ENCODE measurements around the gene PAX7. TPM values are rescaled to one million over a fixed set of nuclear protein-coding genes. Genes with fewer than 3 reads are reported as not detected.

PAX7 gene
- total and polyA plus RNA-seq, 2 donors (not counting 3 experiments of a cell fraction or from before 2014, with no cell fraction given), result not detected

- intact Hi-C loops (cut with micrococcal nuclease), result no loop called here
- no peak for TF ChIP-seq MYC (IDR thresholded peaks at IDR 0.05; ENCODE audit: low read depth, low read length)
- TF ChIP-seq POLR2A (IDR thresholded peaks at IDR 0.05; ENCODE audit: low read depth, low read length), result no peak
- no peak for TF ChIP-seq MAX (IDR thresholded peaks at IDR 0.05; ENCODE audit: insufficient read depth, insufficient read length)
- TF ChIP-seq JUN (IDR thresholded peaks at IDR 0.05; ENCODE audit: borderline replicate concordance, insufficient read depth, insufficient read length, low read depth), result no peak
- TF ChIP-seq GATA2 (IDR thresholded peaks at IDR 0.05; ENCODE audit: insufficient read depth, insufficient read length, low read depth, low read length), result no peak
- no peak for TF ChIP-seq FOS (IDR thresholded peaks at IDR 0.05; ENCODE audit: borderline replicate concordance, insufficient read depth, low read length)
- no peak for TF ChIP-seq EZH2 (IDR thresholded peaks at IDR 0.05; ENCODE audit: borderline replicate concordance, low read depth, low read length, severe bottlenecking)
- TF ChIP-seq POLR2AphosphoS5 (IDR thresholded peaks at IDR 0.05; ENCODE audit: insufficient read depth, low read depth, low read length), result no peak
- no peak for TF ChIP-seq CTCF (IDR thresholded peaks at IDR 0.05; ENCODE audit: extremely low read depth in 1 of 2, insufficient read depth in 1 of 2, low read depth in 1 of 2, low read length in 2 of 2)
- no peak overlapping the region for H3K4me3 ChIP-seq (replicated peaks in 1 of 3; ENCODE audit: insufficient read depth in 1 of 3, low read depth in 1 of 3, low read length in 3 of 3)
- CTCF ChIA-PET, result no interaction called here
- POLR2A ChIA-PET, result no interaction called here
- BruUV-seq (replicated peaks), result no TSS peak
- H2AFZ ChIP-seq (ENCODE audit: low read depth, low read length), result no peak overlapping the region
- H4K20me1 ChIP-seq (replicated peaks; ENCODE audit: control insufficient read depth, extremely low read depth, insufficient read depth, low read length), result no peaks in the 10 kb centered on the region
- no peak overlapping the region for H3K4me2 ChIP-seq (ENCODE audit: insufficient read depth, low read length)
- no peaks in the 10 kb centered on the region for H3K9me3 ChIP-seq (replicated peaks; ENCODE audit: control insufficient read depth, insufficient read depth, low read length)
- no peak overlapping the region for H3K27ac ChIP-seq (ENCODE audit: insufficient read depth, low read depth, low read length)
- FAIRE-seq (no peak), DNase-seq (ENCODE audit: low read depth, low spot score) (no peak)
- H3K9me1 ChIP-seq (replicated peaks; ENCODE audit: control insufficient read depth, extremely low read depth, insufficient read depth, low read length), result no peaks in the 10 kb centered on the region
- no peaks in the 10 kb centered on the region for H3K36me3 ChIP-seq (ENCODE audit: control insufficient read depth in 2 of 2, extremely low read depth in 1 of 2, insufficient read depth in 2 of 2, low read length in 2 of 2)
- dilution Hi-C loops (cut with MboI; ENCODE audit: extremely low pct_ligation_motif_present, low sequenced_read_pairs), result no loop called here
- no peaks in the 10 kb centered on the region for H3K79me2 ChIP-seq (ENCODE audit: control insufficient read depth, insufficient read depth, low read length)
- H3K4me1 ChIP-seq (ENCODE audit: control insufficient read depth, extremely low read depth, insufficient read depth, low read length), result no peaks in the 10 kb centered on the region
- no peaks in the 10 kb centered on the region for H3K27me3 ChIP-seq (ENCODE audit: control insufficient read depth in 2 of 2, insufficient read depth in 2 of 2, low read length in 2 of 2)
- no peak overlapping the region for H3K9ac ChIP-seq (replicated peaks; ENCODE audit: extremely low read depth, insufficient read depth, low read length)
These were observed 110.0 kb downstream of the PAX7 start for GRCh38 chr1:18740617-18741016.
